ENCODE results near the gene GFM2. TPM values are rescaled to one million over a fixed set of nuclear protein-coding genes. Genes with fewer than 3 reads are reported as not detected.
"Not testable (repeated sequence)": the region's sequence is repeated elsewhere in the genome, so short reads cannot be mapped to it uniquely, and the experiment has no call there.

GFM2 gene
- 19.2 TPM for polyA plus RNA-seq (2012; ENCODE audit: insufficient read depth, insufficient read length, low read depth)

- Histone ChIP-seq H3K36me3 (peaks cover 28% of the 10 kb centered on the region), H3K27me3 (no peaks in the 10 kb centered on the region), H3K4me1 (no peaks in the 10 kb centered on the region), H3K9me3 (no peaks in the 10 kb centered on the region), H3K4me3 (ENCODE audit: low read depth, low read length) (peak within 1 kb of the TSS; percentile 89)
- no peak for TF ChIP-seq CTCF (IDR thresholded peaks at IDR 0.05; ENCODE audit: low read depth, low read length)
- DNase-seq, result peak; percentile 91
Observed at GRCh38 chr5:74766849-74767578, at the start of gene GFM2, which contains the start of gene NSA2. TSS of gene GFM2 (minus strand) at chr5:74767117. CDS start at chr5:74763742, 3,375 bp downstream. TSS of gene NSA2 (plus strand) at chr5:74767249. CDS start at chr5:74767361, 112 bp downstream.

- H3K9me3 ChIP-seq, result no peaks in the 10 kb centered on the region
- no peak for DNase-seq
- H3K27me3 ChIP-seq, result peaks cover 28% of the 10 kb centered on the region
- no peaks in the 10 kb centered on the region for H3K36me3 ChIP-seq
- no peak for TF ChIP-seq CTCF (IDR thresholded peaks at IDR 0.05; ENCODE audit: low read depth, low read length)
- H3K4me3 ChIP-seq (ENCODE audit: low read depth, low read length), result no peak overlapping the region
- H3K4me1 ChIP-seq, result no peaks in the 10 kb centered on the region
Observed at GRCh38 chr5:74810915-74811314, 44.0 kb upstream of the GFM2 start.

GRCh38 chr5:74801941-74802340, 35.0 kb upstream of the GFM2 start:
- no peak for TF ChIP-seq CTCF (IDR thresholded peaks at IDR 0.05; ENCODE audit: low read depth, low read length)
- no peaks in the 10 kb centered on the region for H3K9me3 ChIP-seq
- H3K4me1 ChIP-seq, result no peaks in the 10 kb centered on the region
- no peak for DNase-seq
- H3K36me3 ChIP-seq, result no peaks in the 10 kb centered on the region
- peaks cover 32% of the 10 kb centered on the region for H3K27me3 ChIP-seq
- no peak overlapping the region for H3K4me3 ChIP-seq (ENCODE audit: low read depth, low read length)

- no peak for TF ChIP-seq CTCF (IDR thresholded peaks at IDR 0.05; ENCODE audit: low read depth, low read length)
- H3K4me3 ChIP-seq (ENCODE audit: low read depth, low read length), result no peak overlapping the region
- no peaks in the 10 kb centered on the region for H3K36me3 ChIP-seq
- no peaks in the 10 kb centered on the region for H3K4me1 ChIP-seq
- DNase-seq, result no peak
- H3K9me3 ChIP-seq, result no peaks in the 10 kb centered on the region
- peaks cover 25% of the 10 kb centered on the region for H3K27me3 ChIP-seq
Observed at GRCh38 chr5:74801197-74801596, 34.3 kb upstream of the GFM2 start.

- Histone ChIP-seq H3K36me3 (no peaks in the 10 kb centered on the region), H3K27me3 (peaks cover 18% of the 10 kb centered on the region), H3K9me3 (no peaks in the 10 kb centered on the region), H3K4me3 (ENCODE audit: low read depth, low read length) (no peak overlapping the region), H3K4me1 (no peaks in the 10 kb centered on the region)
- no peak for TF ChIP-seq CTCF (IDR thresholded peaks at IDR 0.05; ENCODE audit: low read depth, low read length)
- DNase-seq, result no peak
Observed at GRCh38 chr5:74798977-74799911, 32.3 kb upstream of the GFM2 start.

GRCh38 chr5:74791669-74792068, 24.8 kb upstream of the GFM2 start:
- H3K36me3 ChIP-seq, H3K27me3 ChIP-seq, H3K4me1 ChIP-seq: not testable (repeated sequence)

More at GRCh38 chr5:74791669-74792068, 24.8 kb upstream of the GFM2 start:
- H3K9me3 ChIP-seq; H3K4me3 ChIP-seq (ENCODE audit: low read depth, low read length); DNase-seq: not testable (repeated sequence)

Data from BE2C (cell line).